HepG2 (cell line): Measurements from ENCODE around the gene GLOD4. TPM values are rescaled to one million over a fixed set of nuclear protein-coding genes. Genes with fewer than 3 reads are reported as not detected.
A peak's percentile ranks its signal among the peaks of the same experiment; 100 is the strongest.

Experiments
- FOXC1 ChIP-seq: sonication (generic); formaldehyde crosslinking; IDR thresholded peaks from 2 replicates; pipeline ENCODE4 v1.8.0; 2022; ENCODE audit warnings: mild to moderate bottlenecking, missing genetic modification reagents, borderline replicate concordance
- GATAD2A ChIP-seq: IDR thresholded peaks from 2 replicates; pipeline ENCODE4 v1.6.1; 2016
- GMEB2 ChIP-seq: IDR thresholded peaks from 2 replicates; pipeline ENCODE4 v1.6.1; 2016; ENCODE audit warnings: missing biosample characterization, missing genetic modification reagents, low read depth
- KDM2A ChIP-seq: sonication (generic); formaldehyde crosslinking; IDR thresholded peaks from 2 replicates; pipeline ENCODE4 v1.4.0; 2020; ENCODE audit warnings: low read depth, missing genetic modification reagents, borderline replicate concordance
- MAFK ChIP-seq, 2 experiments: IDR thresholded peaks in 1 of 2; conservative IDR thresholded peaks in 1 of 2; 2 replicates each; pipeline ENCODE4 v1.6.1; 2011; ENCODE audit warnings: improper control_type of control experiment in 2 of 2, low read length in 2 of 2
- MAZ ChIP-seq, 2 experiments: sonication (generic) in 1 of 2; formaldehyde crosslinking in 1 of 2; IDR thresholded peaks; 2 replicates each; pipeline versions ENCODE4 v1.5.0 to v1.6.1; 2012 to 2020; ENCODE audit warnings: low read depth in 2 of 2, mild to moderate bottlenecking in 2 of 2, borderline replicate concordance in 1 of 2, improper control_type of control experiment in 1 of 2, low read length in 1 of 2, missing genetic modification reagents in 1 of 2, moderate library complexity in 1 of 2
- PCBP1 ChIP-seq: fragments of 200-400 bp; formaldehyde crosslinking; IDR thresholded peaks from 2 replicates; pipeline ENCODE4 v1.6.1; 2017; ENCODE audit warnings: mild to moderate bottlenecking, low read depth, low read length, borderline replicate concordance
- PHF20 ChIP-seq: sonication (generic); formaldehyde crosslinking; IDR thresholded peaks from 2 replicates; pipeline ENCODE4 v1.5.0; 2020; ENCODE audit warnings: mild to moderate bottlenecking, missing genetic modification reagents
- PRDM10 ChIP-seq: sonication (generic); formaldehyde crosslinking; IDR thresholded peaks from 2 replicates; pipeline ENCODE4 v1.4.0; 2020; ENCODE audit warnings: low read depth, missing genetic modification reagents
- RARA ChIP-seq: IDR thresholded peaks from 2 replicates; pipeline ENCODE4 v1.6.1; 2016; ENCODE audit warnings: missing genetic modification reagents, missing compliant biosample characterization
- TAF1 ChIP-seq: sonication (generic); formaldehyde crosslinking; IDR thresholded peaks from 2 replicates; pipeline ENCODE4 v1.4.0; 2020; ENCODE audit warnings: missing genetic modification reagents
- ZNF329 ChIP-seq: sonication (generic); formaldehyde crosslinking; IDR thresholded peaks from 2 replicates; pipeline ENCODE4 v1.9.0; 2021; ENCODE audit warnings: low read depth, mild to moderate bottlenecking, missing genetic modification reagents
- ZNF414 ChIP-seq: sonication (generic); formaldehyde crosslinking; IDR thresholded peaks from 2 replicates; pipeline ENCODE4 v1.5.0; 2020; ENCODE audit warnings: missing genetic modification reagents
- ZNF501 ChIP-seq: sonication (generic); formaldehyde crosslinking; IDR thresholded peaks from 2 replicates; pipeline ENCODE4 v1.5.1; 2020; ENCODE audit warnings: mild to moderate bottlenecking, moderate library complexity, missing genetic modification reagents
- ZNF687 ChIP-seq: sonication (generic); formaldehyde crosslinking; IDR thresholded peaks from 2 replicates; pipeline ENCODE4 v1.5.1; 2020; ENCODE audit warnings: mild to moderate bottlenecking, missing genetic modification reagents, moderate library complexity
- ZNF800 ChIP-seq: sonication (generic); formaldehyde crosslinking; IDR thresholded peaks from 2 replicates; pipeline ENCODE4 v1.4.0; 2020; ENCODE audit warnings: missing genetic modification reagents
- polyA plus RNA-seq, 8 experiments: library from polyadenylated mRNA; depleted of rRNA in 3 of 8; stranded (reverse) in 7 of 8; unstranded in 1 of 8; fragments of >200 nt; fragmentation: Illumina TruSeq in 4 of 8; extraction: Trizol in 4 of 8; gene quantifications; 2 replicates each; pipeline versions ENCODE4 v1.2.1 to v1.2.3, GENCODE V29; 2011 to 2016; ENCODE audit warnings: low read depth in 4 of 8, missing spikeins in 1 of 8, mixed read lengths in 1 of 8; ENCODE audit not compliant: insufficient read depth in 1 of 8
- total RNA-seq, 5 experiments: library from RNA; depleted of rRNA; stranded (reverse); fragments of >200 nt; fragmentation: Illumina TruSeq; extraction: Trizol; gene quantifications; 2 replicates each; pipeline ENCODE4 v1.2.3, GENCODE V29; 2016; ENCODE audit warnings: low read depth in 1 of 5

The GLOD4 gene
- total and polyA plus RNA-seq, 2 of the 13 experiments (the other 11 are each of a cell fraction or from before 2014, with no cell fraction given), result 53.7 to 87.8 TPM

- TF ChIP-seq ZNF800 (CRISPR knock-in tag) (0 out of 2 replicates have a peak, but pooled peaks have one; percentile 50), FOXC1 (peak; percentile 51; the same call in 1 of the 2 replicates), PCBP1 (no peak), RARA (no peak), PRDM10 (CRISPR knock-in tag) (no peak), GATAD2A (CRISPR knock-in tag) (0 out of 2 replicates have a peak, but pooled peaks have one; percentile 6), TAF1 (CRISPR knock-in tag) (no peak), GMEB2 (CRISPR knock-in tag) (no peak), PHF20 (CRISPR knock-in tag) (0 out of 2 replicates have a peak, but pooled peaks have one; percentile 20), ZNF329 (CRISPR knock-in tag) (no peak), ZNF501 (CRISPR knock-in tag) (peak; percentile 69), KDM2A (CRISPR knock-in tag) (peak; percentile 57; the same call in 1 of the 2 replicates), MAZ (IDR thresholded peaks at IDR 0.05; ENCODE audit: borderline replicate concordance, low read depth, low read length) (no peak), MAZ (CRISPR knock-in tag; IDR thresholded peaks at IDR 0.05; ENCODE audit: low read depth) (no peak), ZNF414 (CRISPR knock-in tag) (0 out of 2 replicates have a peak, but pooled peaks have one; percentile 30), MAFK (conservative IDR thresholded peaks at IDR 0.05 in 1 of 2, IDR thresholded peaks at IDR 0.05 in 1 of 2; ENCODE audit: low read length in 2 of 2) (no peak), ZNF687 (CRISPR knock-in tag) (peak; percentile 46)
- TF ChIP-seq, all 625 proteins: peak for 32
Observed at GRCh38 chr17:726271-726919, 55.7 kb downstream of the GLOD4 start (continued).
